ENCODE measurements around the gene C1orf122. TPM values are rescaled to one million over a fixed set of nuclear protein-coding genes. Genes with fewer than 3 reads are reported as not detected.

The C1orf122 gene
- total and polyA plus RNA-seq, 2 of the 13 experiments (the other 11 are each of a cell fraction or from before 2014, with no cell fraction given), result 18.7 to 40.6 TPM

GRCh38 chr1:37807555-37808368 lies at the start of gene C1orf122, which contains the start of gene YRDC (continued):
- TF ChIP-seq PRDM4 (CRISPR knock-in tag; IDR thresholded peaks at IDR 0.05; ENCODE audit: borderline replicate concordance) (no peak), ZNF256 (CRISPR knock-in tag; conservative IDR thresholded peaks at IDR 0.05) (no peak), ZNF740 (CRISPR knock-in tag; IDR thresholded peaks at IDR 0.05) (no peak), ZNF317 (CRISPR knock-in tag; IDR thresholded peaks at IDR 0.05) (no peak), MAF1 (CRISPR knock-in tag; IDR thresholded peaks at IDR 0.05; ENCODE audit: borderline replicate concordance) (no peak), ZNF337 (CRISPR knock-in tag; IDR thresholded peaks at IDR 0.05; ENCODE audit: borderline replicate concordance, low read depth) (no peak), TFDP1 (CRISPR knock-in tag; IDR thresholded peaks at IDR 0.05; ENCODE audit: borderline replicate concordance) (0 out of 2 replicates have a peak, but pooled peaks have one; percentile 20), IRX3 (CRISPR knock-in tag; IDR thresholded peaks at IDR 0.05; ENCODE audit: borderline replicate concordance, low read depth) (no peak), TBP (CRISPR knock-in tag; IDR thresholded peaks at IDR 0.05) (no peak), HNRNPLL (IDR thresholded peaks at IDR 0.05; ENCODE audit: low read depth, low read length, poor library complexity, severe bottlenecking) (peak; percentile 15), ZNF276 (CRISPR knock-in tag; IDR thresholded peaks at IDR 0.05; ENCODE audit: low read depth) (no peak), HMGXB4 (CRISPR knock-in tag; IDR thresholded peaks at IDR 0.05; ENCODE audit: borderline replicate concordance in 1 of 2, low read depth in 1 of 2) (peak in 1 of 2 experiments; percentile 27; a peak in 2 of 4 replicates), ATF7 (IDR thresholded peaks at IDR 0.05) (no peak), ATF7 (CRISPR knock-in tag; IDR thresholded peaks at IDR 0.05) (no peak), ZNF839 (CRISPR knock-in tag; IDR thresholded peaks at IDR 0.05; ENCODE audit: borderline replicate concordance) (no peak), ZNF331 (CRISPR knock-in tag; IDR thresholded peaks at IDR 0.05) (peak; percentile 31; the same call in 1 of the 2 replicates)
